Measurements from ENCODE around the gene LARGE1.

LARGE1 gene

GRCh38 chr22:33332538-33332937, 587.7 kb downstream of the LARGE1 start:
- no peak for DNase-seq (ENCODE audit: low spot score)
- no peaks in the 10 kb centered on the region for H3K79me1 ChIP-seq (ENCODE audit: low read depth, low read length)
- H3K4ac ChIP-seq (ENCODE audit: low read length), result no peak overlapping the region
- no peak overlapping the region for H2BK15ac ChIP-seq (ENCODE audit: low read length)
- H3K9ac ChIP-seq (ENCODE audit: low read depth, low read length, poor library complexity), result no peak overlapping the region
- no peak overlapping the region for H2AK5ac ChIP-seq (ENCODE audit: low read depth, low read length)
- no peak overlapping the region for H2BK12ac ChIP-seq (ENCODE audit: low read length)
- H3K14ac ChIP-seq (ENCODE audit: low read length), result no peak overlapping the region
- H2BK120ac ChIP-seq (ENCODE audit: low read depth, low read length), result no peak overlapping the region
- H3K4me2 ChIP-seq (ENCODE audit: insufficient read depth, low read length, poor library complexity, severe bottlenecking), result no peak overlapping the region
- H3K4me1 ChIP-seq (ENCODE audit: control insufficient read depth in 2 of 2, insufficient read depth in 1 of 2, low read depth in 1 of 2, low read length in 2 of 2), result no peaks in the 10 kb centered on the region
- H4K8ac ChIP-seq (ENCODE audit: low read depth, low read length), result no peak overlapping the region
- H2AFZ ChIP-seq (ENCODE audit: low read length), result no peak overlapping the region
- H3K27me3 ChIP-seq (ENCODE audit: control insufficient read depth in 3 of 3, insufficient read depth in 3 of 3, low read depth in 1 of 3, low read length in 3 of 3), result no peaks in the 10 kb centered on the region
- H3K4me3 ChIP-seq (ENCODE audit: low read length in 2 of 2), result no peak overlapping the region
- H4K91ac ChIP-seq (ENCODE audit: low read depth, low read length, poor library complexity), result no peak overlapping the region
- no peak overlapping the region for H2BK5ac ChIP-seq (ENCODE audit: low read length)
- WGBS, 2 donors (ENCODE audit: extremely low coverage in 2 of 2, insufficient read length in 2 of 2, insufficient replicate concordance in 1 of 2), result no CpG with 5 or more reads among the region's 3 CpGs
- H3K18ac ChIP-seq (ENCODE audit: low read length), result no peak overlapping the region
- no peak overlapping the region for H3K27ac ChIP-seq (replicated peaks; ENCODE audit: low read length)
- peaks cover 0 to 15% of the 10 kb centered on the region in 2 donors for H3K36me3 ChIP-seq (replicated peaks in 1 of 2; ENCODE audit: control insufficient read depth in 2 of 2, insufficient read depth in 2 of 2, low read length in 2 of 2)
- no peak overlapping the region for H3K23ac ChIP-seq (ENCODE audit: low read depth, low read length, poor library complexity)
- H3K9me3 ChIP-seq (replicated peaks in 1 of 2; ENCODE audit: control insufficient read depth in 2 of 2, insufficient read depth in 1 of 2, low read depth in 1 of 2, low read length in 2 of 2), result no peaks in the 10 kb centered on the region

DNA sequence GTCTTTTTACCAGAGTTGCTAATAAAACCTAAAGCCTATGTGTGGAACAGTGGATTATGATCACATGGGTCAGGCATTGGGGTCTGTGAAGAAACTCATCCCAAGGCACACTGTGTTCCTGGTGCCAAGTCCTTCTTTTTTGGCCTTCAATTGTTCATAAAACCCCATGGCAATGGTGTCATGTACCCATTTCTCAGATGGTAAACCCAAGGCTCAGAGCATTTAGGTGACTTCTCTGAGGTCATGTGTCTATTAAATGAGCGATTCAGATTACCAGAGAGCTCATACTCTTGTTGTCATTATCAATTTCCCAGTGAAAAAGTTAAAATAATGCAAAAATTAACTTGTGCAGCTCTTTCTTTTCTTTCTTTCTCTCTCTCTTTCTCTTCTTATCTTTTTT, 589.3 kb downstream of the LARGE1 start:
- H3K36me3 ChIP-seq (replicated peaks in 1 of 2; ENCODE audit: control insufficient read depth in 2 of 2, insufficient read depth in 2 of 2, low read length in 2 of 2), result peaks cover 0 to 8% of the 10 kb centered on the region in 2 donors
- H3K4me2 ChIP-seq (ENCODE audit: insufficient read depth, low read length, poor library complexity, severe bottlenecking), result no peak overlapping the region
- no peaks in the 10 kb centered on the region for H3K79me1 ChIP-seq (ENCODE audit: low read depth, low read length)
- H2AFZ ChIP-seq (ENCODE audit: low read length), result no peak overlapping the region
- no peak overlapping the region for H3K9ac ChIP-seq (ENCODE audit: low read depth, low read length, poor library complexity)
- no peak overlapping the region for H3K14ac ChIP-seq (ENCODE audit: low read length)
- no peak overlapping the region for H3K18ac ChIP-seq (ENCODE audit: low read length)
- no peak overlapping the region for H2BK15ac ChIP-seq (ENCODE audit: low read length)
- no CpG with 5 or more reads among the region's 1 CpG for WGBS, 2 donors (ENCODE audit: extremely low coverage in 2 of 2, insufficient read length in 2 of 2, insufficient replicate concordance in 1 of 2)
- H3K23ac ChIP-seq (ENCODE audit: low read depth, low read length, poor library complexity), result no peak overlapping the region
- H2BK5ac ChIP-seq (ENCODE audit: low read length), result no peak overlapping the region
- no peak overlapping the region for H3K27ac ChIP-seq (replicated peaks; ENCODE audit: low read length)
- no peaks in the 10 kb centered on the region for H3K4me1 ChIP-seq (ENCODE audit: control insufficient read depth in 2 of 2, insufficient read depth in 1 of 2, low read depth in 1 of 2, low read length in 2 of 2)
- H3K27me3 ChIP-seq (ENCODE audit: control insufficient read depth in 3 of 3, insufficient read depth in 3 of 3, low read depth in 1 of 3, low read length in 3 of 3), result no peaks in the 10 kb centered on the region
- H4K91ac ChIP-seq (ENCODE audit: low read depth, low read length, poor library complexity), result no peak overlapping the region
- H3K4ac ChIP-seq (ENCODE audit: low read length), result no peak overlapping the region
- no peak overlapping the region for H2BK12ac ChIP-seq (ENCODE audit: low read length)
- H2BK120ac ChIP-seq (ENCODE audit: low read depth, low read length), result no peak overlapping the region
- H3K4me3 ChIP-seq (ENCODE audit: low read length in 2 of 2), result no peak overlapping the region
- no peak overlapping the region for H2AK5ac ChIP-seq (ENCODE audit: low read depth, low read length)
- no peaks in the 10 kb centered on the region for H3K9me3 ChIP-seq (replicated peaks in 1 of 2; ENCODE audit: control insufficient read depth in 2 of 2, insufficient read depth in 1 of 2, low read depth in 1 of 2, low read length in 2 of 2)
- DNase-seq (ENCODE audit: low spot score), result no peak
- no peak overlapping the region for H4K8ac ChIP-seq (ENCODE audit: low read depth, low read length)

DNA sequence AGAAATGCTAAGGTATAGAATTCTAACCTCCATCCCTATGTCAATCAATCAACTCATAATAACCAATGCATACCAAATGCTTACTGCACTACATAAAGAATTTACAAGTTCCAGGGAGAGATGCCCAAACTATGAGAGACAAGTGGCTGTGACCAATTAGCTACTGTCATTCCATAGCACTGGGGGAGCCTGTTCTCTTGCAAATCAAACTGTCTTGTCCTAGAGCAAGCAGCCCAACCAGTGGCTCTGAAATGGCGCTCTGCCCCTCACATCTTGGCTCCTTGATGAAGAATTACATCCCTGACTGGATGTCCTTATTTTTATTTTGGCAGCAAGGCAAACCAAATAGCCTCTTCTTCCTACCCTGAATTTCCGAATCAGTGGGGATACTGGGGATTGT, 589.7 kb downstream of the LARGE1 start:
- Histone ChIP-seq H3K23ac (ENCODE audit: low read depth, low read length, poor library complexity) (no peak overlapping the region), H2AFZ (ENCODE audit: low read length) (no peak overlapping the region), H3K79me1 (ENCODE audit: low read depth, low read length) (no peaks in the 10 kb centered on the region), H3K9ac (ENCODE audit: low read depth, low read length, poor library complexity) (no peak overlapping the region), H2BK120ac (ENCODE audit: low read depth, low read length) (no peak overlapping the region), H3K9me3 (replicated peaks in 1 of 2; ENCODE audit: control insufficient read depth in 2 of 2, insufficient read depth in 1 of 2, low read depth in 1 of 2, low read length in 2 of 2) (no peaks in the 10 kb centered on the region), H2BK5ac (ENCODE audit: low read length) (no peak overlapping the region), H3K18ac (ENCODE audit: low read length) (no peak overlapping the region), H3K27ac (replicated peaks; ENCODE audit: low read length) (no peak overlapping the region), H3K27me3 (ENCODE audit: control insufficient read depth in 3 of 3, insufficient read depth in 3 of 3, low read depth in 1 of 3, low read length in 3 of 3) (no peaks in the 10 kb centered on the region), H4K91ac (ENCODE audit: low read depth, low read length, poor library complexity) (no peak overlapping the region), H3K4me2 (ENCODE audit: insufficient read depth, low read length, poor library complexity, severe bottlenecking) (no peak overlapping the region), H3K4me1 (ENCODE audit: control insufficient read depth in 2 of 2, insufficient read depth in 1 of 2, low read depth in 1 of 2, low read length in 2 of 2) (no peaks in the 10 kb centered on the region), H2AK5ac (ENCODE audit: low read depth, low read length) (no peak overlapping the region), H4K8ac (ENCODE audit: low read depth, low read length) (no peak overlapping the region), H3K4me3 (ENCODE audit: low read length in 2 of 2) (no peak overlapping the region), H3K36me3 (replicated peaks in 1 of 2; ENCODE audit: control insufficient read depth in 2 of 2, insufficient read depth in 2 of 2, low read length in 2 of 2) (peaks cover 0 to 4% of the 10 kb centered on the region in 2 donors), H2BK15ac (ENCODE audit: low read length) (no peak overlapping the region), H3K4ac (ENCODE audit: low read length) (no peak overlapping the region), H2BK12ac (ENCODE audit: low read length) (no peak overlapping the region), H3K14ac (ENCODE audit: low read length) (no peak overlapping the region)
- DNase-seq (ENCODE audit: low spot score), result no peak
- no CpG with 5 or more reads among the region's 2 CpGs for WGBS, 2 donors (ENCODE audit: extremely low coverage in 2 of 2, insufficient read length in 2 of 2, insufficient replicate concordance in 1 of 2)

DNA sequence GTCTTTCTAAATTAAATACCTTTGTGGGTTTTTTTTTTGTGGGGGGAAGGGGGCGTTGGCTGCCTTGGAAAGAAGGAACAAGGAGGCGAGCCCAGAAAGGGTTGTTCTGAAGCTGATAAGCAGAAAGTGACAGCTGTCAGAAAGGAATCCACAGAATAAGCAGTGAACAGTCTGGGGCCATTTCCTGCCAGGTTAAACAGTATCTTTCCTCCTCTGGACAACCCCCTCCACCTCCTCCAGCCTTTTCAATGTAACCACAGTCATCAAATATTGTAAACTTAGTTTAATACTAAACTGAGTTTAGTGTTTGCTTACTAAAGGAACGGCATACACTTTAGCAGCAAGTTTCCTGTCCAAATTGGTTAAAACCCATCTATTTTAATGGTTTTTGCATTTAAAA, 590.9 kb downstream of the LARGE1 start:
- H2BK5ac ChIP-seq (ENCODE audit: low read length), result no peak overlapping the region
- H3K4me3 ChIP-seq (ENCODE audit: low read length in 2 of 2), result no peak overlapping the region
- no peak overlapping the region for H2BK120ac ChIP-seq (ENCODE audit: low read depth, low read length)
- WGBS, 2 donors (ENCODE audit: extremely low coverage in 2 of 2, insufficient read length in 2 of 2, insufficient replicate concordance in 1 of 2), result no CpG with 5 or more reads among the region's 3 CpGs
- H3K4ac ChIP-seq (ENCODE audit: low read length), result no peak overlapping the region
- H2AFZ ChIP-seq (ENCODE audit: low read length), result no peak overlapping the region
- H2AK5ac ChIP-seq (ENCODE audit: low read depth, low read length), result no peak overlapping the region
- no peak overlapping the region for H2BK12ac ChIP-seq (ENCODE audit: low read length)
- H4K8ac ChIP-seq (ENCODE audit: low read depth, low read length), result no peak overlapping the region
- no peak overlapping the region for H3K14ac ChIP-seq (ENCODE audit: low read length)
- H3K9ac ChIP-seq (ENCODE audit: low read depth, low read length, poor library complexity), result no peak overlapping the region
- DNase-seq (ENCODE audit: low spot score), result no peak
- H3K27me3 ChIP-seq (ENCODE audit: control insufficient read depth in 3 of 3, insufficient read depth in 3 of 3, low read depth in 1 of 3, low read length in 3 of 3), result no peaks in the 10 kb centered on the region
- no peak overlapping the region for H3K18ac ChIP-seq (ENCODE audit: low read length)
- H3K4me2 ChIP-seq (ENCODE audit: insufficient read depth, low read length, poor library complexity, severe bottlenecking), result no peak overlapping the region
- no peak overlapping the region for H4K91ac ChIP-seq (ENCODE audit: low read depth, low read length, poor library complexity)
- H3K23ac ChIP-seq (ENCODE audit: low read depth, low read length, poor library complexity), result no peak overlapping the region
- no peaks in the 10 kb centered on the region for H3K4me1 ChIP-seq (ENCODE audit: control insufficient read depth in 2 of 2, insufficient read depth in 1 of 2, low read depth in 1 of 2, low read length in 2 of 2)
- no peaks in the 10 kb centered on the region for H3K79me1 ChIP-seq (ENCODE audit: low read depth, low read length)
- H3K36me3 ChIP-seq (replicated peaks in 1 of 2; ENCODE audit: control insufficient read depth in 2 of 2, insufficient read depth in 2 of 2, low read length in 2 of 2), result no peaks in the 10 kb centered on the region
- no peak overlapping the region for H2BK15ac ChIP-seq (ENCODE audit: low read length)
- no peaks in the 10 kb centered on the region for H3K9me3 ChIP-seq (replicated peaks in 1 of 2; ENCODE audit: control insufficient read depth in 2 of 2, insufficient read depth in 1 of 2, low read depth in 1 of 2, low read length in 2 of 2)
- no peak overlapping the region for H3K27ac ChIP-seq (replicated peaks; ENCODE audit: low read length)
